COR-L47 (cell line): ENCODE data around the gene TCF7L1.
"Not testable (repeated sequence)": the region's sequence is repeated elsewhere in the genome, so short reads cannot be mapped to it uniquely, and the experiment has no call there.

ENCODE experiments used
- DNase-seq: peaks from one replicate; lab custom pipeline; 2025; lab: John Stamatoyannopoulos, UW

Gene TCF7L1

GRCh38 chr2:85132834-85133637 lies at the start of gene TCF7L1:
Gene TCF7L1 (plus strand): TSS chr2:85133392. CDS start chr2:85133685, 293 bp downstream.
- peak; percentile 23 for DNase-seq

GRCh38 chr2:85085563-85085962 lies 47.6 kb upstream of the TCF7L1 start:
- no peak for DNase-seq

DNA sequence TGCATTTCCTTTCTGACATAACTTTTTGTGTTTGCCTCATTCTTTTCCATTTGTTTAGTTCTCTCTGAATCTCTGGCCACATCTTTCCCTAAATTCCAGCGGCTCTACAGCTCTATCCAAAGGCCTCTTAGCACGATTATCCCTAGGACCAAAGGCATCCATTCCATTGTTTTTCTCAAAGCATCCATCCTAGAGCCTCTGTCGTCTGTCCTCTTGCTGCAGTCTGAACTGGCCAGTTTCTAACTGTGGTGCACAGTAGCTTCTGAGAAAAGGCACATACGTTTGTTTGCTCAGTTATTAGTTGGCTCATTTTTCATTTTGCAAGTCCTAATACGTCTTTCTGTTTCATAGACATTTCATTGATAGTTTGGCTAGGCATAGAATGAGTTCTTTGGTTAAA lies 45.7 kb upstream of the TCF7L1 start:
- no peak for DNase-seq

DNA sequence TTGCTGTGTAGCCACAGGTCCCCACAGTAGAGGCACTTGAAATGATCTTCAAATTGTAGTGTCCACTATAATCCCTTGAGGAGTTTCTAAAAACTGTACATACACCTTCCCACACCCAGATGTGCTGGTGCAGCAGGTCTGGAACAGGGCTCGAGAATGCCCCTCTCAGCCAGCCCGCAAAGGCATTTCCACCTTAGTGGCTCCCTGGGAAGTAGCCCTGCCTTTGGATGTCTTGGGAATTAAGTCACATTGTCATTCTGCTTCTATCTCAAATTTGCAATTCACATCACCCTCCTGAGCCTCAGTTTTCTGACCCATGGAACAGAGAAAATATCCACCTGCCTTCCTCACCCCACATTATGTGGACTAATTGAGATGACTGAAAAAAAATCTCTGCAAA lies 44.3 kb upstream of the TCF7L1 start:
- no peak for DNase-seq

- DNase-seq = no peak
These were observed 43.6 kb upstream of the TCF7L1 start for GRCh38 chr2:85089585-85089984.

GRCh38 chr2:85091838-85092237 lies 41.4 kb upstream of the TCF7L1 start:
- no peak for DNase-seq

GRCh38 chr2:85095094-85095493 lies 38.1 kb upstream of the TCF7L1 start:
- DNase-seq = no peak

DNA sequence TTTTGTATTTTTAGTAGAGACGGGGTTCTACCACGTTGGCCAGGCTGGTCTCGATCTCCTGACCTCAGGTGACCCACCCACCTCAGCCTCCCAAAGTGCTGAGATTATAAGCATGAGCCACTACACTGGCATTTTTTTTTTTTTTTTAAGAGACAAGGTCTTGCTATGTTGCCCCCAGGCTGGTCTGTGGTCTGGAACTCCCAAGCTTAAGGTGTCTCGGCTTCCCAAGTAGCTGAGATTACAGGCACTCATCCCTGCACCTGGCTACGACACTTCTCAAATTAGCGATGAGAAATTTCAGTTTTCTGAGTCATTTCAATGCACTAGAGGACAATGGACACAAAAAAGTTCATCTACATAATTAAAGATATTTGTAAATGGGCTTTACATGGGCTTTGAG lies 36.6 kb upstream of the TCF7L1 start:
- DNase-seq = no peak

GRCh38 chr2:85104228-85104627 lies 29.0 kb upstream of the TCF7L1 start:
- no peak for DNase-seq

DNA sequence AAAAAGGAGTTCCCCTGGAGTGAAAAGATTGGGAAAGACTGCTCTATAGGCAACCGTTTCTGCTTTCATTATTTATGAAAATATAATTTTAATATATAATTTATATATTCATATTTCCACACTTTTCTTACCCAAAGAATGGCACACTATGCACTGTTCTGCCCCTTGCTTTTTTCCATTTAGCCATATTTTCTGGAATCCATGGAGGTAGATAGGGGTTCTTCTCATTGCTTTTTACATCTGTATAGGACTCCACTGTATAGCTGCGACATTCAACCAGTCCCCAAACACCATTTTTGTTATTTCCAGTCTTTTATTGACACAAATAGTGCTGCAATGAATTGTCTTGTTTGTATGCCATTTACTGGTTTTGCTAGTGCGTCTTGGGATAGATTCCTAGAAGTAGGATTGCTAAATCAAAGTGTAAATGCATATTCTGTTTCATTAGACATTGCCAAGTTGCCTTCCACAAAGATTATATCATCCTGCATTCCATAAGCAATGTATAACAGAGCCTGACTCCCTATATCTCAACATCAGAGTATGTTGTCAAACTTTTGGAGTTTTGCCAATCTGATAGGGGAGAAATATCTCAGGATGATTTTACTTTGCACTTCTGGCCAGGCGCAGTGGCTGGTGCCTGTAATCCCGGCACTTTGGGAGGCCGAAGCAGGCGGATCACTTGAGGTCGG lies 26.6 kb upstream of the TCF7L1 start:
- DNase-seq = no peak

DNA sequence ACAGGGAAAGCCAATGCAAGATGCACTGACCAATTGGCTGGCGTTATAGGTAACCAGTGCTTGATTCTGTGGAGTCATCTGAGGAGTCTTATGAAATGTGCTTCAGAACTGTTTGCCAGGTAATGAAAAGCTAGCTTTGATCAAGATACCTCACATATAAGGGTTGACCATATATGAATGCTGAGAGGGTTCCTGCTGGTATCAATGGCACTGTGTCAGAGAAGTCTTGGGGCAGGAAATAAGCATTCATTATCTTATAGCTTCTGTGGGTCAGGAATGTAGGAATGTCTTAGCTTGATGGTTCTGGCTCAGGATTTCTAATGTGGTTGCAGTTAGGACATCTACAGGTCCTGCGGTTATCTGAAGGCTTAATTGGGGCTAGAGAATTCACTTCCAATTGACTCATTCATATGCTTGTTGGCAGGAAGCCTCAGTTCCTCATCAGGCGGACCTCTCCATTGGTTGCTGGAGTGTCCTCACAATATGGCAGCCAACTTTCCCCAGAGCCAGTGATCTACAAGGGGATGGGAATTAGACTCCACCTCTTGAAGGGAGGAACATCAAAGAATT lies 22.1 kb upstream of the TCF7L1 start:
- DNase-seq = no peak

DNA sequence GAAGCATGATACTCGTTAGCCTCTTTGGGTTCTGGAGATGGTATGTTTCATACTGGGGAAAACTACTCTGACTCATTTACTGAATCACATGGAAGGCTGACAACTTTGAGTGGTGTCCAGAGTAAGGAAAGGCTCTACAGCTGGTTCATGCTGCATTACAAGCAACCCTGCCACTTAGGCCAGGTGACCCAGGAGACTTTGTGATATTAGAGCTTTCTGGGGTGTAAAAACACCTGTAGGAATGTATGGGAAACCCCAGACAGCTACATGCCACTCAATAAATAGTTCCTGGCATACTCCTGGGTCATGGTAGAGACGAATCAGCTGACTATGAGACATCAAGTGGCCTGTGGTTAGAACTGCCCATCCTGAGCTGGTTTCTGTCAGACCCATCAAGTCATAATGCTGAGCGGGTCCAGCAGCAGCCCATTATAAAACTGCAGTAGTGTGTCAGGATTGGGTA lies 21.3 kb upstream of the TCF7L1 start:
- no peak for DNase-seq

DNA sequence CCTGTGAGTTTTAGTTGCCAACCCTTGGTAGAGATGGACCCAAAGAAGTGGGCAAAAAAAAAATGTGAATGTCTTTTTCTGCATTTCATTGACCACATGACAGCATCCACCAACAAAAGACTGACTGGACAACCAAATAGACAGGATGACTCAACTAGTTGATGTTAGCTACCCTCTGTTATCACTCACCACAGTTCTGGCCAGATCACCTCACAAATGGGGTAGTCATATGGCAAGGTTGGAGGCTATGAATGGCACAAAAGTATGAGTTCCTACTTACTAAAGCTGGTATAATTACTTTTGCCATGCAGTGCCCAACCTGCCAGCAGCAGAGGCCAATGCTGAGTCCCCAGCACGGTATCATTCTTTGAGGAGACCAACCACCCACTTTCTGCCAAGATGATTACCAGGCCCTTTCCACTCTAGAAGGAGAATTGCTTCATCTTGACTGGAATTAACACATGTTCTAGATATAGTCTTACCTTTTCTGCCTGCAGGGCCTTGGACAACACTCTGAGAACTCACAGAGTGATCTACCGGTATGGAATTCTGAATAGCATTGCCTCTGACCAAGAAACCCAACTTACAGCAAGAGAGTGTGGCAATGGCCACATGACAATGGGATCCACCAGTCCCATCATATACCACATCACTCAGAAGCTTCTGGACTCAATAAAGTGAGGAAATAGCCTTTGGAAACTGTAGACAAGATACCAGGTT lies 20.1 kb upstream of the TCF7L1 start:
- DNase-seq = no peak

DNA sequence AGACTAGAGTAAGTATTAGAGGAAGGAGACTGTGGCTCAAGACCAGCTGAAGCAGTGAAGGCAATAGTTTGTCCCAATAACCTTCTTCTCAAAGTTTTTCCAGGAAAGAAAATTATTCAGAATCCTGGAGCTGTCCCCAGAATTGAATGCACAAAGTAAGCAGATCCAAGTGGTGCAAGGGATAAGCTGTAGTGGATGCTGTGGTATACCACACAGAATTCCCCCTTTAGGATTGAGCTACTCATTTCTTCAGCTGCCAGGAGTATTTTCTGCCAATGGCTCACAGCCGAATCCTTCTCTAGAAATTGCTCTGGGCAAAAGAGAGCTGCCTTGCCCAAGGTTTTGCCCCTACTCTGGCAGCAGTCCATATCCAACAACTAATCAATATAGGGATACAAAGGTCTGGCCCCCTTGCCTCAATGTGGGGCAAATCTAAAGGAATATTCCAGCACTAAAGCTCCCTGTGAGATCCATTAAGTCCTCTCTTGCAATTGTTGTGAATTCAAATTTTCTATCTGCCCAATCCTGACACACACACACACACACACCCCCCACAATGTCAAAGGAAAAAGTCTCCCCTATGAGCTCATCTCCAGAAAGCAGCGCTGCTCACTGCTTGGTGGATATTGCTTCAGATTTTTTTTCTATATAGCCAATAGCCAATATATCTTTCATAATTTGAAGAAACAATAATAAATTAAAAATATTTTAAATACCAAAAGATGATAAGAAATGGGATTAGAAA lies 18.4 kb upstream of the TCF7L1 start:
- DNase-seq = no peak

- no peak for DNase-seq
These were observed 17.0 kb upstream of the TCF7L1 start for GRCh38 chr2:85116207-85116606.

DNA sequence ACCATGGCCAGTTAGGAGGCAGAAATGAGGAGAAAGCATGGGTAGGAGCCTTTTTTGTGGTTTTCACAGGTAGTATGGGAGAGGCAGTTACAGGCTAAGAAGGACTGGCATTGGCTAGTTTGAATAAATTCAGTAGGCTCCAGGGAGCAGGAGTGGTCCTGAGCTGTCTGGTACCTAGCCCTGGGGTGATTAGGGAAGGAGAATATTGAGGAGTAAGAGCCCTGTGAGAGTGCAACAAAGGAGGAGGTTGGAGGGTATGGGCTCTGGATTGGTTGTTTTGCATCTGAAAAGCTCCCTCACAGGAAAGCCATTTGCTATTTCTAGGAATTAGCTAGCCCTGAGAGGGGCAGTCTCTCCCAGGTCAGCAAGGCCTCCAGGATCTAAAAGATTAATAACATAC lies 13.3 kb upstream of the TCF7L1 start:
- no peak for DNase-seq

- no peak for DNase-seq
These were observed 12.8 kb upstream of the TCF7L1 start for GRCh38 chr2:85120363-85120762.

DNA sequence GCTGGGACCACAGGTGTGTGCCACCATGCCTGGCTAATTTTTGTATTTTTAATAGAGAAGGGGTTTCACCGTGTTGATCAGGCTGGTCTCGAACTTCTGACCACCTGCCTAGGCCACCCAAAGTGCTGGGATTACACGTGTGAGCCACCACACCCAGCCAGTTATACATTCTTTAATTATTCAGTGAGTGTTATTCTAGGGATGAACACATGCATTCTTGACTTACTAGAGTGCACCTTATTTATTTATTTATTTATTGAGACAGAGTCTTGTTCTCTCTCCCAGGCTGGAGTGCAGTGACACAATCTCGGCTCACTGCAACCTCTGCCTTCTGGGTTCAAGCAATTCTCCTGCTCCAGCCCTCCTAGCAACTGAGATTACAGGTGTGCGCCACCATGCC lies 6.7 kb upstream of the TCF7L1 start:
- not testable (repeated sequence) for DNase-seq

DNA sequence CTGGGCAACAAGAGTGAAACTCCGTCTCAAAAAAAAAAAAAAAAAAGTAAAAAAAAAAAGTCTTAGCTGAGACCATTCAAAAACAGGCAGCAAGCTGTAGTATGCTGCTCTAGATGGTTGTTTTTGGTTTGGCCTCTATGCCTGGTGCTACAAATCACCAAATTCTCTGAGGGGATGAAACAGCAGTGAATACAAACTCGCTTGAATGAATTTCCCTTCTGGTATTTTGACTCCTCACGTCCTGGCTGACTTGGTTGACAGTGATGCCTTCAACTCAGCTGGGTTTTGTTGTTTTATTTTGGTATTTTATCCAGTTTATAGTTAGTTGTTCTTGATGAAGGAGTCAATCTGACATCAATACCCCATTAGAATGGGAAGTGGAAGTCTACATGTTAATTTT lies 3.3 kb upstream of the TCF7L1 start:
- no peak for DNase-seq

- no peak for DNase-seq
These were observed 2.8 kb upstream of the TCF7L1 start for GRCh38 chr2:85130407-85130806.

DNA sequence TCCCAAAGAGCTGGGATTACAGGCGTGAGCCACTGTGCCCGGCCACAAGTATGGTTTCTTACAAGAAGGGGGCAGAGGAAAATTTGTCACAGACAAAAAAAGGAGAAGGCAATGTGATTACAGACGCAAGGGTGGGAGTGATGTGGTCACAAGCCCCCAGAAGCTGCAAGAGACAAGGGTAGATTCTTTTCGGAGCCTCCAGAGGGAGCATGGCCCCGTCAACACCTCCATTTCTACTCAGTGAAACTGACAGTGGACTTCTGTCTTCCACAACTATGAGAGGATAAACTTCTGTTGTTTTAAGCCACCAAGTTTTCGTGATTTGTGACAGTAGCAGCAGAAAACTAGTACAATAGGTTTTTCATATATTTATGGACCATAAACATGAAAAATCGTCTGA lies 2.1 kb upstream of the TCF7L1 start:
- no peak for DNase-seq

GRCh38 chr2:85132397-85132796 lies 795 bp upstream of the TCF7L1 start:
- DNase-seq = no peak
